ENCODE results near the gene RTP2.

GRCh38 chr3:187713504-187713903 lies 11.1 kb upstream of the RTP2 start:
- no peak for TF ChIP-seq CTCF (IDR thresholded peaks at IDR 0.05)
- TF ChIP-seq POLR2AphosphoS5 (IDR thresholded peaks at IDR 0.05; ENCODE audit: insufficient read depth in 1 of 2, low read depth in 1 of 2): no peak
- TF ChIP-seq POLR2A (IDR thresholded peaks at IDR 0.05): no peak
